Measurements from ENCODE around the gene PLEKHG2.

Gene PLEKHG2

DNA sequence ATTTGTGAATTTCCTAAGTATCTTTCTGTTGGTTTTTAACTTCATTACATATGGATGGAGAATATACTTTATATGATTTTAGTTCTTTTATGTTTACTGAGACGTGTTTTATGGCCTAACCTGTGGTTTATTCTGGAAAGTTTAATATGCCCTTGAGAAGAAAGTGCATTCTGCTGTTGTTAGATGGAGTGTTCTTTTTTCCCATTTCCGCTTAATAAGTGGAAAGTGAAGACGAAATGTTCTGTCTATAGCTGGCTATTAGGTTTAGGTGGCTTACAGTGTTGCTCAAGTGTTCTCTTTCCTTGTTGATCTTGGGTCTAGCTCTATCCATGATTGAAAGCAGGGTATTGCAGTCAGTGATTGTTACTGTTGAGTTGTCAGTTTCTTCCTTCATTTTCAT, 50.9 kb downstream of the PLEKHG2 start:
- no peak for FAIRE-seq

DNA sequence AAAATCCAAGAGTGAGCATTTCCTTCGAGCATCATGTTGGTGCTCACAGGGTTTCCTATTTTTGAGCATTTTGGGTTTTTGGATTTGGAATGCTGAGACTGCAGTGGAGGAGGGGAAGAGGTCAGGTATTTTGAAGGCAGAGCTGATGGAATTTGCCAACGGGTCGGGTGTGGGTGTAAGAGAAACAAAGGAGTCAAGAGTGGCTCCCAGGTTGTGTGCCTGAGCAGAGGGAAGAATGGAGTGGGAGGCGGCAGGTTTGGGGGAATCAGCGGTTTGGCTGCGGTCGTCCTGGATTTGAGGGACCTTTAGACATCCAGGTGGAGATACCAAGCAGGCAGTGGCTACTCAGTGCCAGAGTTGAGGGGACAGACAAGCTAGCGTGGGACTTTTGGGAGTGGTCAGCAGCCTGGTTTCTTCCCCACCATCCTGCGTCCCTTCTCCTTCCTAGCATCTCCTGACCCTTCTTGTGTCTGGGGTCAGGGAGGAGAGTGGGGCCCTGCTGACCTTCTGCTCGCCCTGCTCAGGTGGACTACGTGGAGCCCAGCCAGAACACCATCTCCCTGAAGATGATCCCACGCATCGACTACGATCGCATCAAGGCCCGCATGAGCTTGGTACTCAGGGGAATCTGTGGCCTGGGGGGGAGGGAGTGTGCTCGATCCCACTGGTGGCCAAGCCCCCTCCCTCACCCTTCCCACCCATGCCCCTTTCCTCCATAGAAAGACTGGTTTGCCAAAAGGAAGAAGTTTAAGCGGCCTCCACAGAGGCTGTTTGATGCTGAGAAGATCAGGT, 53.7 kb downstream of the PLEKHG2 start:
- FAIRE-seq, result no peak

DNA sequence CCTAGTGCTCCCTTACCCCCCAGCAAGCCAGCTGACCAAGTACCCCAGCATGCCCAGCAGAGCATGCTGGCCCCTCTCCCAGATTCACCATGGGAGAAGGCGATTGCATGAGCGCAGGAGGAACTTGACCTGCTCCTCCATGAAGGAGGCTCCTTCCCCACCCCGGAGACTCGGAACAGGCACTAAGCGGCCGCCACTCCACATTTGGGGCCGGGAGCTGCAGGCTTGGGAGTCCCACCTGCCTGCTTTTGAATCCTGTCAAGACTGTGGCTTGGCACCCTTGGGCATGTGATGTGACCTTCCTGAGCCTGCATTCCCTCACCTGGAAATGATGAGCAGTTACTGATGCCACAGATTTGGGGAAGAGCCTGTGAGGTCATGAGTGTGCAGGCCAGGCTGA, 55.5 kb downstream of the PLEKHG2 start:
- FAIRE-seq, result no peak

DNA sequence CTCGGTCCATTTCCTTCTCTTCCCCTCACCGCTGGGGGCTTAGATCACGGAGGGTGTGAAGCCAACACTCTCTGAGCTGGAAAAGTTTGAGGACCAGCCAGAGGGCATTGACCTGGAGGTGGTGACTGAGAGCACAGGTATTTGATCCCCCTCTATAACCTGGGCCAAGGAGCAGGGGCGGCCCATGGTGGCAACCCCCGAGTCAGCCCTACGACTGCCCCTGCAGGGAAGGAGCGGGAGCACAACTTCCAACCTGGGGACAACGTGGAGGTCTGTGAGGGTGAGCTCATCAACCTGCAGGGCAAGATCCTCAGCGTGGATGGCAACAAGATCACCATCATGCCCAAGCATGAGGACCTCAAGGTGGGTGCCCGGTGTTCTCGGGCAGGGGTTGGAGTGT, 56.6 kb downstream of the PLEKHG2 start:
- no peak for FAIRE-seq

DNA sequence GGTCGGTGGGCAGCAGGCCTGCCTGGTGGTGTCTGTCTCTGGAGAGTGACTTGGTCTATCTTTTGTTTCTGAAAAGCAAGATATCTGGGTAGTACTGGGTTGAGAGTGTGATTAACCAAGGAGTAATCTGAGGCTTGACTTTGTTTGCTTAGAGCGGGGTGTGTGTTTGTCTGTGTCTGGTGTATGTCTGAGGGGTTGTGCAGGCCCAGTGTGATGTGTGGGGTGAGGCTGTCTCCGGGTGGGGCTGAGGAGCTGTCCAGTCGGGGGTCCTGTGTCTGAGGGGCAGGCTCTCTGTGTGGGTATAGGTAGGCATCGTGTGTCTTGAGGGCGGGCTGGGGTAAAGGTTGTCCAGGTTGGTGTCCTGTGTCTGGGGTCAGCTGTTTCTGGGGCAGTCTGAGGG, 57.1 kb downstream of the PLEKHG2 start:
- no peak for FAIRE-seq

DNA sequence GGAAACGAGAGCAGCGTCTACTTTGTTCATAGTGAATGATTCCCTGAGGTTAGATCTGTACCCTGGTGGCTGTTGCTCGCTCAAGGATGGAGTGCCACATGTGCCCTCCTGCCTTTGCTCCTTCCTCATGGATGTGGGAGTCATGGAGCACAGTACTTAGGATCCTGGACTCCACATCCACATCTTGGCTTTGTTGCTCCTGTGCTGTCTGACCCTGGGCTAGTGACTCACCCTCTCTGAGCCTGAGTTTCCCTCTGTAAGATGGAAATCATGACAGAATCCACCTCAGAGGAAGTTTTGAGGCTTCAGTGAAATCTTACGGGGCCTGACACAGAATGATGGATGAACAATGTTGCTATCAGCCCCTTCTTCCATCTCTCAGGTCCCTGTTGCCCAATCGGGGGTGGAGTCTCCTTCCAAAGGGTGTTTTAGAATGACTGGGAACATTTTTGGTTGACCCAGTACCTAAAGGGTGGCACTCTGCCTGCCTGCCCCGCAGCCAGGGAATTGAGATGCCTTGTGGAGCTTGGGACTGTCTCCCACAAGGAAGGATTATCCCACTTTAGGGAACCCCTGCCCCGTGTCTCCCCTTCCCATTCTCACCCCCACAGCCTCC, 58.4 kb downstream of the PLEKHG2 start:
- no peak for FAIRE-seq

DNA sequence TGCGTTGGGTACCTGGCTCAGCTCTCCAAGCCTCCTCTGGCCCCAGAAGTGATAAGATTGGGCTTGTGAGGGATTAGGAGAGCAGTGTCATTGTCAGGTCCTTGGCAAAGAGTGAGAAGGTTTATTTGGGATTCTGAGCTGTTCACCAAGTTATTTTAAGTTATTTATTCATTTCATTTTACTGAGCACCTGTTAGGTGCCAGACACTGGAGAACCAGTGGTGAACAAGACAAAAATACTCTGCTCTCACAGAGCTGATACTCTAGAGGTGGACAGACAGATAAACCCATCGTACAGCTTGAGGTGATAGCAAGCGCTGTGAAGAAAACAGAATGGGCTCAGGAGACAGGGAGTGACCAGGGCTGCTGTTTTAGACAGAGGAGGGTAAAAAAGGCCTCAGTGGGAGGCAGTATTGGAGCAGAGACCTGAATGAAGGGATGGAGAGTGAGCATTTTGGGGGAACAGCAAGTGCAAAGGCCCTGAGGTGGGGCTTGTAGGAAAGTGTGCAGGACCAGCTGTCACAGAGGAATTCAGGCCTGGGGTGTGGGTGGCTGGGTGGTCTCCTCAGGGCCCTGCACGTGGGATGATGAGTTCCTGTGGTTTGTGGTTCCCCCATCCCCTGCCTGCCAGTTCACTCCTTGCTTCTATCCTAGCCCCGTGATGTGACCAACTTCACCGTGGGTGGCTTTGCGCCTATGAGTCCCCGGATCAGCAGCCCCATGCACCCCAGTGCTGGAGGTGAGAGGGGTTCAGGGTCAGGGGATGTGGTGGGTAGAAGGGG, 59.5 kb downstream of the PLEKHG2 start:
- FAIRE-seq, result no peak

DNA sequence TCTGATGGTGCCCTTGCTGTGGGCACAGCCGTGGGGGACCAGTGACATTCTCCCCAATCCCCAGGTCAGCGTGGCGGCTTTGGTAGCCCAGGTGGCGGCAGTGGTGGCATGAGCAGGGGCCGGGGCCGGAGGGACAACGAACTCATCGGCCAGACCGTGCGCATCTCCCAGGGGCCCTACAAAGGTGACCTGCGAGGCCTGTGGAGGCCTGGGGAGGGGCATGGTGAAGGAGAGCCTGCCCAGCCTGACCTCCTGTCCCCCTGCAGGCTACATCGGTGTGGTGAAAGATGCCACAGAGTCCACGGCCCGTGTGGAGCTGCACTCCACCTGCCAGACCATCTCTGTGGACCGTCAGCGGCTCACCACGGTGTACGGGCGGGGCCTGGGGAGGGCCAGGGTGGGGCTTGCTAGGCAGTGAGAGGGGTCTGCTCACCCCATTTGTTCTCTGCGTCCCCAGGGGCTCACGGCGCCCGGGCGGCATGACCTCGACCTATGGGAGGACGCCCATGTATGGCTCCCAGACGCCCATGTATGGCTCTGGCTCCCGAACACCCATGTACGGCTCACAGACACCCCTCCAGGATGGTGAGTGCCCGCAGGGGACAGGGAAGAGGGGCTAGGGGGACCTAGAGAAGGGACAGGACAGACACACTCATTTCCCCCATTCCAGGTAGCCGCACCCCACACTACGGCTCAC, 60.4 kb downstream of the PLEKHG2 start:
- no peak for FAIRE-seq

DNA sequence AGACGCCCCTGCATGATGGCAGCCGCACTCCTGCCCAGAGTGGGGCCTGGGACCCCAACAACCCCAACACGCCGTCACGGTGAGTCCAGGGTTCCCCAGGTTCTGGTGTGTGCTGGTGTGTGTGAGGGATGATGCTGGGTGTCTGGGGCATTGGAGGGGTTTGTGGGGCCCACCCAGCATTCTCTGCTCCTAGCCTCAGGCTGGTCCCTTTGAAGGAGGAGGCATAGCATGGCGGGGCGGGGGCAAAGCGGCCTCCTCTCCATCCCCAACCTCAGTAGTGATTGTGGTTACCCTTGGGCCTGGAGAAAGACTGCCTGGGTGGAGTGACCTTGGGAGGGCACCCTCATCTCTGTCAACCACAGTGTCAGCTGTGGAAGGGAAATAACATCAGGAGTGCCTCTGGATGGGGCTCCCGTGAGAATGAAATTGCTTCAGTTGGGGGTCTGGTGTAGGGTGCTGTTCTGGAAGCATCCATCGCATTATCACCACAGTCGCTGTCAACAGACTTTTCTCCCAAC, 61.0 kb downstream of the PLEKHG2 start:
- FAIRE-seq, result no peak

DNA sequence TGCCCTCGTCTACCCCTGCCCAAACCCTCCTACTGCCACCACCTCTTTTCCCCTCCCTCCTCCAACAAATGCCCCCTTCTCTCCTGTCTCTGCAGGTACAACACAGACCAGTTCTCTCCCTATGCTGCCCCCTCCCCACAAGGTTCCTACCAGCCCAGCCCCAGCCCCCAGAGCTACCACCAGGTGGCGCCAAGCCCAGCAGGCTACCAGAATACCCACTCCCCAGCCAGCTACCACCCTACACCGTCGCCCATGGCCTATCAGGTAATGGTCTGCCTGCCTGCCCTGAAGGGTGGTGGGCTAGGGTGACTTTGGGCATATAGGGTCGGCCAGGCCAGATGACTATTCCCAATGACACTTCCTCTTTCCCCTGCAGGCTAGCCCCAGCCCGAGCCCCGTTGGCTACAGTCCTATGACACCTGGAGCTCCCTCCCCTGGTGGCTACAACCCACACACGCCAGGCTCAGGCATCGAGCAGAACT, 61.7 kb downstream of the PLEKHG2 start:
- FAIRE-seq, result no peak

DNA sequence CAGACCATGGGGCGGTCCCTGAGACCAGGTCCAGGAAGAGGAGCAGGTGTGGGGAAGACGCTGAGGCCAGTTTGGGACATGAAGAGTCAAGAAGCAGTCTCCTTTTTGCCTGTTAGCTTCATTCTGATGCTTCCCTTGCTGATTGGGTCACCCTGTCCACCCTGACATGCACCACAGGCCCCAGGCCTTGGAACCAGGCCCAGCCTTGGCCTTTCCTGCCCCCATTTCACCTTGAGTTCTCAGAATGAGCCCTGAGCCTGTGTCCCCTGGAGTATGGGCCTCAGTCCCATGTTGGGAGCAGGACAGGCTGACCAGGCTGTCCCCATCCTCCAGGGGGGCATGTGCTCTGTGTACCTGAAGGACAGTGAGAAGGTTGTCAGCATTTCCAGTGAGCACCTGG, 63.3 kb downstream of the PLEKHG2 start:
- no peak for FAIRE-seq
